Peyer's patch (tissue), 4 donors: ENCODE measurements around the gene PPFIA4. TPM values are rescaled to one million over a fixed set of nuclear protein-coding genes. Genes with fewer than 3 reads are reported as not detected.

ENCODE experiments used
- DNase-seq, 3 donors: peaks; one replicate each; pipeline ENCODE4 v3.0.0-alpha.2; 2017 to 2019
- H3K27ac ChIP-seq, 4 donors: fragments of 200-600 bp; sonication (generic); one replicate each; pipeline ENCODE4 v1.5.1; 2016 to 2019
- H3K27me3 ChIP-seq, 2 donors: fragments of 200-600 bp; sonication (generic); one replicate each; pipeline ENCODE4 v1.5.1; 2019
- H3K36me3 ChIP-seq, 3 donors: fragments of 200-600 bp; sonication (generic); one replicate each; pipeline ENCODE4 v1.5.1; 2016 to 2019
- H3K4me1 ChIP-seq, 4 donors: fragments of 200-600 bp; sonication (generic); one replicate each; pipeline ENCODE4 v1.5.1; 2016 to 2019
- H3K4me3 ChIP-seq, 4 donors: fragments of 200-600 bp; sonication (generic); 1 replicate in 3 of 4; 2 replicates in 1 of 4; pipeline ENCODE4 v1.5.1; 2016 to 2019; ENCODE audit warnings: mild to moderate bottlenecking in 1 of 4
- H3K9me3 ChIP-seq, 4 donors: fragments of 200-600 bp; sonication (generic); one replicate each; pipeline ENCODE4 v1.5.1; 2016 to 2019; ENCODE audit warnings: mild to moderate bottlenecking in 1 of 4
- POLR2A ChIP-seq, 2 donors: fragments of 450-650 bp; IDR thresholded peaks; one replicate each; pipeline ENCODE4 v1.5.1; 2017; ENCODE audit warnings: antibody characterized with exemption in 2 of 2, mild to moderate bottlenecking in 2 of 2, moderate library complexity in 2 of 2
- total RNA-seq, 4 donors: library from RNA; depleted of rRNA; stranded (reverse); fragments of >200 nt; gene quantifications; one replicate each; pipeline ENCODE4 v1.1.0, GENCODE V29; 2016
- TF ChIP-seq, protein P1 (sequence below), 6 experiments: fragments of 450-650 bp in 4 of 6; fragments of 200-600 bp in 2 of 6; sonication (generic) in 1 of 6; IDR thresholded peaks; one replicate each; pipeline ENCODE4 v1.5.1; 2017 to 2019; ENCODE audit warnings: antibody characterized with exemption in 6 of 6, mild to moderate bottlenecking in 3 of 6, moderate library complexity in 1 of 6

Gene PPFIA4
- total RNA-seq, 4 donors from 2014 or later = 0.54 to 1.8 (median 1.7) TPM; not detected in 1

DNA sequence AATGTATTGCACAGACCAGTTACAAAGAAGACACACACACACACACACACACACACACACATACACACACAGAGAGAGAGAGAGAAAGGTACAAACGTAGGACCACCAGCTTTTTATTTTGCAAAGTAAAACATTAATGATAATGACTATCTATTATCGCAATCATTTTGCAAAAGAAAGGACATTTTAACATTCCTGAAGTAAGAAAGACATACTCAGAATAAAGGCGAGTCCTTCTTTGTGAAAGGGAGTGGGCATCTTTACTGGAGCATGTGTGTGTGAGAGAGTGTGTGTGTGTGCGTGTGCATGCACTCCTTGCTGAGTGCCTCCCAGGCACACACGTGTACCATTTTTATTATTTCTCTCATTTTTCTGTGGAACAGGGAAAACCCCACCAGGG is 28.4 kb downstream of the PPFIA4 start:
- DNase-seq = no peak
- Histone ChIP-seq H3K4me3 (no peak overlapping the region), H3K36me3 (no peaks in the 10 kb centered on the region), H3K4me1 (no peaks in the 10 kb centered on the region), H3K27me3 (no peaks in the 10 kb centered on the region), H3K9me3 (no peaks in the 10 kb centered on the region), H3K27ac (no peak overlapping the region)
- TF ChIP-seq, protein P1, sequence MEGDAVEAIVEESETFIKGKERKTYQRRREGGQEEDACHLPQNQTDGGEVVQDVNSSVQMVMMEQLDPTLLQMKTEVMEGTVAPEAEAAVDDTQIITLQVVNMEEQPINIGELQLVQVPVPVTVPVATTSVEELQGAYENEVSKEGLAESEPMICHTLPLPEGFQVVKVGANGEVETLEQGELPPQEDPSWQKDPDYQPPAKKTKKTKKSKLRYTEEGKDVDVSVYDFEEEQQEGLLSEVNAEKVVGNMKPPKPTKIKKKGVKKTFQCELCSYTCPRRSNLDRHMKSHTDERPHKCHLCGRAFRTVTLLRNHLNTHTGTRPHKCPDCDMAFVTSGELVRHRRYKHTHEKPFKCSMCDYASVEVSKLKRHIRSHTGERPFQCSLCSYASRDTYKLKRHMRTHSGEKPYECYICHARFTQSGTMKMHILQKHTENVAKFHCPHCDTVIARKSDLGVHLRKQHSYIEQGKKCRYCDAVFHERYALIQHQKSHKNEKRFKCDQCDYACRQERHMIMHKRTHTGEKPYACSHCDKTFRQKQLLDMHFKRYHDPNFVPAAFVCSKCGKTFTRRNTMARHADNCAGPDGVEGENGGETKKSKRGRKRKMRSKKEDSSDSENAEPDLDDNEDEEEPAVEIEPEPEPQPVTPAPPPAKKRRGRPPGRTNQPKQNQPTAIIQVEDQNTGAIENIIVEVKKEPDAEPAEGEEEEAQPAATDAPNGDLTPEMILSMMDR (IDR thresholded peaks at IDR 0.05) = no peak
- no peak for TF ChIP-seq POLR2A (IDR thresholded peaks at IDR 0.05)

DNA sequence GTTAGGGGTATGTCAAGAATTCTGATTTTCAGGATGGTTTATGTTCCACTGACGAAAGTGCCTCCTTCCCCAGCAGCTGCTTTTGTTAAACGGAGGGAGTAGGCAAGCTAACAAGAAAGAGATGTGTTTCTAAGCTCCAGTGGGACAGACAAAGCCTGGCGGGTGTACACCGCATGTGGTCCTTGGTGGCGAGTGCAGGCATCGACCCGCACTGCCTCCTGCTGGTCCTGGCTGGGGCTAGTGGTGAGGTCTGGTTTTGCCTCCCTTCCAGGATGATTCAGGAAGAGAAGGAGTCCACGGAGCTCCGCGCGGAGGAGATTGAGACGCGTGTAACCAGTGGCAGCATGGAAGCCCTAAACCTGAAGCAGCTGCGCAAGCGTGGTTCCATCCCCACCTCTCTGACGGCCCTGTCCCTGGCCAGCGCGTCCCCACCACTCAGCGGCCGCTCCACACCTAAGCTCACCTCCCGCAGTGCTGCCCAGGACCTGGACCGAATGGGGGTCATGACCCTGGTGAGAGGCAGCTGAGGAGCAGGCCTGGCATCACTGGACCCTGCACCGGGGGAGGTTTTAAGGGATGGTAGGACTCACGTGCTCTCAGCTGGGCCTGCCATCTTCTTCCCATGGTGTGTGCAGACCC is 29.0 kb downstream of the PPFIA4 start:
- H3K4me3 ChIP-seq = no peak overlapping the region
- H3K36me3 ChIP-seq = no peaks in the 10 kb centered on the region
- no peak for DNase-seq
- no peaks in the 10 kb centered on the region for H3K9me3 ChIP-seq
- H3K4me1 ChIP-seq = no peaks in the 10 kb centered on the region
- no peak overlapping the region for H3K27ac ChIP-seq
- H3K27me3 ChIP-seq = no peaks in the 10 kb centered on the region
- TF ChIP-seq, protein P1 (IDR thresholded peaks at IDR 0.05) = no peak
- no peak for TF ChIP-seq POLR2A (IDR thresholded peaks at IDR 0.05)

DNA sequence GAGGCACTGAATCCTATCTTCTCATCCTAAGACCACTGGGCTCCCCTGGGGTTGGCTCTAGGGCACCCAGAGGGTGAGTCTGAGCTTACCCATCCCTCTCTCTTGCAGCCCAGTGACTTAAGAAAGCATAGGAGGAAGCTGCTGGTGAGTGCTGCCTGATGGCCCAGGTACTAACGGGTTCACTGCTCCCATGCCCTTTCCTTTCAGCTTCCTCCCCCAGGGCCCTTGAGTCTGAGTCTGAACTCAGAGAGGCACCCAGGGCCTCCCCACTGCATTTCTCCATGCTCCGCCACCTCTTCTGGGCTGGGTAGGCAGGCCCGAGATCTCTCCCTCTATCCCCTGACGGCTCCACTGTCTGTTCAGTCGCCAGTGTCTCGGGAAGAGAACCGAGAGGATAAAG is 29.7 kb downstream of the PPFIA4 start:
- H3K4me1 ChIP-seq = no peaks in the 10 kb centered on the region
- DNase-seq = no peak
- H3K4me3 ChIP-seq = no peak overlapping the region
- H3K9me3 ChIP-seq = no peaks in the 10 kb centered on the region
- no peaks in the 10 kb centered on the region for H3K27me3 ChIP-seq
- no peak for TF ChIP-seq POLR2A (IDR thresholded peaks at IDR 0.05)
- TF ChIP-seq, protein P1 (IDR thresholded peaks at IDR 0.05) = no peak
- H3K27ac ChIP-seq = no peak overlapping the region
- no peaks in the 10 kb centered on the region for H3K36me3 ChIP-seq

DNA sequence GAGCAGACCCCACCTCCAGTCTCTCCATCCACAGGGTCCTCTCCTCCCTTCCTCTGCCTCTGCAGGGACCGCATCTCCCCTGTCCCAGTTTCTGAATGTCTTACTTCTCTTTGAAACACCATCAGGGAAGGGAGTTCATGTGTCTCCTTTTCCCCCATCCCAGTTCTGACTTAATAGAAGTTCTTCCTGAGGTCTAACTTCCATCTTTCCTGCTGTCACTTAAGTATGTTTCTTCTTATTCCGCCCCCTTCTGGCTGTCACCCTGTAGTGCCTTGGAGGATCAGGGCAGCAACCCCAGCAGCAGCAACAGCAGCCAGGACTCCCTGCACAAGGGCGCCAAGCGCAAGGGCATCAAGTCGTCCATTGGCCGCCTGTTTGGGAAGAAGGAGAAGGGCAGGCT is 30.2 kb downstream of the PPFIA4 start:
- Histone ChIP-seq H3K27me3 (no peaks in the 10 kb centered on the region), H3K4me3 (no peak overlapping the region), H3K27ac (no peak overlapping the region), H3K4me1 (no peaks in the 10 kb centered on the region), H3K36me3 (no peaks in the 10 kb centered on the region), H3K9me3 (no peaks in the 10 kb centered on the region)
- TF ChIP-seq, protein P1 (IDR thresholded peaks at IDR 0.05) = no peak
- no peak for TF ChIP-seq POLR2A (IDR thresholded peaks at IDR 0.05)
- no peak for DNase-seq

DNA sequence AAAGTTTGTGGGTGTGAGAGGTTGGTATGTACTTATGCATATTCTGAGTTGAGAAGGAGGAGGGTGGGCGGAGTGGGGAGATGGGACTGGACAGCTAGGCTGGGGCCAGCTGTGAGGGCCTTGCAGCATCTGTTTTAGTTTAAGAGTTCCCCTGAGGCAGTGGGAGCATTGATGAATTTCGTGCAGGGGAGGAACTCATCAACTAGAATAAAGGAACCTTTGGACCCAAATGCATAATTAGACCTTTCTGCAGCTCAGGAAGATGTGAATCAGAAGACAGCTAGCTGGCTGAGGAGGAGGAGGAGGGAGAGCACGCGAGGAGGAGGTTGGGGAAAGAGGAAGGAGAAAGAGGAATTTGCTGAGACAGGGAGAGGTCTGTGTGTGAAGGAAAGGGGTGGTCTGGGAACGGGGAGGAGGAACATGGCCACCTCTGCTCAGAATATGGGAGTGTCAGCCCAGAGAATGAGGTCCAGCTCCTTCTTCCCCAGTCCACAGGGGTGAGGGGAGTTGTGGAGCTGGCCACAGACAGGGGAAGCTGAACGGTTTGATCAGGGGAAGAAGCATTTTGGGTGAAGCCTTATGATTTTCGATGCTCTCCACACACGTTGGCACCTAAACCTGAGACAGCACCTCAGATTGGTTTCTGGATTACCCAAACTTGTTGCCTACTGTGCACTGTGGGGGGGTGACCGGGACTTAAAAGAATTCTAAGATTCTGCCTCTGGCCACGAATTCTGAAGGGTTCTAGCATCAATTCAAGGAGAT is 31.8 kb downstream of the PPFIA4 start:
- TF ChIP-seq, protein P1 (IDR thresholded peaks at IDR 0.05) = no peak
- TF ChIP-seq POLR2A (IDR thresholded peaks at IDR 0.05) = no peak
- no peaks in the 10 kb centered on the region for H3K9me3 ChIP-seq

More for the DNA sequence above, 31.8 kb downstream of the PPFIA4 start:
- H3K36me3 ChIP-seq = no peaks in the 10 kb centered on the region
- no peak overlapping the region for H3K4me3 ChIP-seq
- H3K27ac ChIP-seq = no peak overlapping the region
- H3K27me3 ChIP-seq = no peaks in the 10 kb centered on the region
- H3K4me1 ChIP-seq = no peaks in the 10 kb centered on the region
- DNase-seq = no peak
